Activated T-helper 1 cell treated with anti-CD3 and anti-CD28 coated beads, Interleukin-2, amount 50 U/mL, for 16 hours (primary cell): ENCODE results near the gene SGMS1.

Source experiments
- DNase-seq, 2 donors: peaks; one replicate each; pipeline ENCODE4 v3.0.0-alpha.2; 2020; ENCODE audit warnings: low read depth in 1 of 2, low spot score in 1 of 2

Gene SGMS1

DNA sequence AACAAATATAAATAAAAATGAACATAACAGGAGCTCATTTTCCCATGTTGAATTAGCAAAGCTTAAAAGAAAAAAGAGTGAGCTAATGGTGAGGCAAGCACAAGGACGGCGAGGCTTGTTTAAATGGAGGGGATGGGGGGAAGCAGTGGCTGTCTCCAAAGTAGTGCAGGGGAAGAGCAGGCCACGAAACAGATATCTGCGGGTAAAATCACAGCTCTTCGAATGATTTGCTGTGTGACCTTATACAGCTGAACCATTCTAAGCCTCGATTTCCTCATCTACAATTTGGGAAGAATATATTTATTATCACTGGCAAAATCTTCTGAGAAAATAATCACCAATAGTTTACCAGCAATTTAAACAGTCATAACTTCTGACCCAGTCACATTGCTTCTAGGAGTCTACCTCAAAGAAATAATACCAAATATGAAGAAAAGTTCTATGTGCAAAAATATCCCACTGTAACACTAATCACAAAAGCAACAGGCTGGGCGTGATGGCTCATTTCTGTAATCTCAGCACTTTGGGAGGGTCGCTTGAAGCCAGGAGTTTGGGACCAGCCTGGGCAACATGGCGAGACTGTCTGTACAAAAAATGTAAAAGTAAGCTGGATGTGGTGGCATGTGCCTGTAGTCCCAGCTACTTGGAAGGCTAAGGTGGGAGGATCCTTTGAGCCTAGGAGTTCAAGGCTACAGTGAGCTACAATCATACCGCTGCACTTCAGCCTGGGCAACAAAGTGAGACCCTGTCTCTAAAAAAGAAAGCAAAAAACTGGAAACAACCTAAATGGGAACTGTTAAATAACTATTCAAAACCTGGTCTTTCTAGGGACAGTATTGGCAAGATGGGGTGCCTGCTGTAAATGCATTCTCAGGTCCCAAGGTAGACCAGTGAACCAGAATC lies 309.3 kb downstream of the SGMS1 start:
- DNase-seq, result no peak

DNA sequence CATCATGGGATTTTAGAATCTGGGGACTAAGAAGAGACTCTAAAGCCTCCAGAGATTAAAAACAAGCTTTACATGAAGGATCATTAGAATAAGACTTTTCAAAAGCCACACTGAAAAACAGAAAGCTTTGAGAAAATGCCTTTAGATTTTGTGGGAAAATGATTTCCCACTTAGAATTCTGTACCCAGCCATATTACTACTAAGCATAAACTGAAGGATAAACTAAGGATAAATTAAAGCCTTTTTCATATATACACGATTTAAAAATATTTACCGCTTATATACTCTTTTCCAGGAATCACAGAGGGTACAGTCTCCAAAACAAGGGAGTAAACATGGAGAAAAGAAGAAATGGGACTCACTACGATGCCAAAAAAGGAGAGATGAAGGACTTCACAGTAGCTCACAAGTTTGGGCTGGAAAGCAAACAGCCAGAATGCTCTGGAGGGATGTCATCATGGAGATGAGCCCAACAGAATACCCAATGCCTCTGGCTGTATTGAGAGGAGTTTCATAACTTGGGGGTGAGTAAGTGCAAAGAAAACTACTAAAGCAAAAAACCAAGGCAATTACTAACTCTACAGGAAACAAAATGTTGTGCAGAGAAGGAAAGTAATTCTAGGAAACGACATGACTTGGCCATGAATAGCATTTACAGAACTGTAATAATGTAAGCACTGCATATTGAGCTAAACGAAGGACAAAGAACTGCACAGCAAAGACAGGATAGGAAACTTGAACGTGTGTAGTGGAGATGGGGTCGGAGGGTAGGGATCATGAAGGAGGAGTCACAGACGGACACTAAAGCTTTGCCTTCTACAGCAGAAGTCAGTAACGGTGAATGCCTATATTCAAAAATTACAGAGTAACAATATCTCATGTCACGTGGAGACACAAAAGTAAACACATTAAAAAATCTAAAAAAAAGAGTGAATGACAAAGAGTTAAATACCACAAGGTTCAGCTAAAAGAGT lies 311.0 kb downstream of the SGMS1 start:
- no peak for DNase-seq

GRCh38 chr10:50310560-50311174 lies 313.1 kb downstream of the SGMS1 start:
- DNase-seq, result no peak

GRCh38 chr10:50309342-50309741 lies 314.4 kb downstream of the SGMS1 start:
- DNase-seq, result no peak

- DNase-seq, result no peak
Measured at GRCh38 chr10:50304660-50305059, 319.1 kb downstream of the SGMS1 start.

DNA sequence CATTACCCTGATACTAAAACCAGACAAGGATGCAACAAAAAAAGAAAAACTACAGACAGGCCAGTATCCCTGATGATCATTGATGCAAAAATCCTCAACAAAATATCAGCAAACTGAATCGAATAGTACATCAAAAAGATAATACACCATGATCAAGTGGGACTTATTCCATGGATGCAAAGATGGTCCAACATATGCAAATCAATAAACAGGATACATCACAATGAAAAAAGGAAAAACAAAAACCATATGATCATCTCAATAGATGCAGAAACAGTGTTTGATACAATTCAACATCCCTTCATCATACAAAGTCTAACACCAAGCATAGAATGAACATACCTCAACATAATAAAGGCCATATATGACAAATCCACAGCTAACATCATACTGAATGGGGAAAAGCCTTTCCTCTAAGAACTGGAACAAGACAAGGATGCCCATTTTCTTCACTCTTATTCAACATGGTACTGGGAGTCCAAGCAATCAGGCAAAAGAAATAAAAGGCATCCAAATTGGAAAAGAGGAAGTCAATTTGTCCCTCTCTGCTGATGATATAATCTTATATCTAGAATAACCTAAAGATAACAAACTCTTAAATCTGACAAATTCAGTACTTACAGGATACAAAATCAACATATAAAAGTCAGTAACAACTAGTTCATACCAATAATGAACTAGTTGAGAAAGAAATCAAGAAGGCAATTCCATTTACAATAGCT lies 323.6 kb downstream of the SGMS1 start:
- no peak for DNase-seq

- DNase-seq, result no peak
Measured at GRCh38 chr10:50295367-50295766, 328.4 kb downstream of the SGMS1 start.

DNA sequence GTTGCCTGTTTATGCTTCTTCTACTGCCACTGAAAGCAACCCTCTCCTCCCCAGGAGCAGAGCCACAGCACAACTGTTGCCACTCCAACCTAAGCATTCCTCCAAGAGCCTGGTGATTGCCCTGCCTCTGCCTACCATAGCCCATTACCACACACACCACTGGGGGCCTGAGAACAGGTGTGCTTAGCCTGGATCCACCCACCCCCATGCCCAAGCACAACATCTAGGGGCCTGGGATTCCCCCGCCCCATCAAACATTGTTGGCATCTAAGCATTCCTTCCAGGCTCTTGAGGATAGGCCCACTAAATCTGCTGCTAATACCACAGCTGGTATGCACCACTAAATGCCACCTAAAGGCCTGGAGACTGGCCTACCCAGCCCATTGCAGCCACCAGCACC lies 329.2 kb downstream of the SGMS1 start:
- DNase-seq, result no peak

GRCh38 chr10:50293513-50294313 lies 330.0 kb downstream of the SGMS1 start:
- DNase-seq, result no peak

DNA sequence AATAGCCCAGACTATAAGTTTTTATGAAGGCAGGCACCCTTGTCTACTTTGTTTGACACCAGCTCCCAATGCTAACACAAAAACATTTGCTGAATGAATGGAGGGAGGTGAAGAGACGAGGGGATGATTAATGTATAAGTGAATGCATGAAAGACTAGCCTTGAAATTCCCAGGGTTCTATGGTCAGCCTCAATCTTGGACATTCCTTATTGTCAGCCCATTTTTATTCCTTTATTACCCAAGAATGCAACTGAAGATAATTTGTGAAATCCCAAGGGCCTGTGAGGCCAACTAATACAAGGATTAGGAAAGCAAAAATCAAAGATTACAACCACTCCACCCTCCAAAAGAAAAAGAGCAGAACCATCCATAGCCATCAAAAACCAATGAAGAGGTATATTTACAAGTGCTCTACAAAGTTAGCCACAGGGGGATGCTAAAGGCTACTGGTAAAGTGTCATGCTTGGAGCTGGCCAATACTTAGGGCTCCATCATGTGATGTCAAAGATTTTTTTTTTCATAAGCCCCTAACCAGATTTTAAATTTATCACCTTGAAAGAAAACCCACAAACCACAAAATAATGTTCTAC lies 332.4 kb downstream of the SGMS1 start:
- DNase-seq, result no peak

DNA sequence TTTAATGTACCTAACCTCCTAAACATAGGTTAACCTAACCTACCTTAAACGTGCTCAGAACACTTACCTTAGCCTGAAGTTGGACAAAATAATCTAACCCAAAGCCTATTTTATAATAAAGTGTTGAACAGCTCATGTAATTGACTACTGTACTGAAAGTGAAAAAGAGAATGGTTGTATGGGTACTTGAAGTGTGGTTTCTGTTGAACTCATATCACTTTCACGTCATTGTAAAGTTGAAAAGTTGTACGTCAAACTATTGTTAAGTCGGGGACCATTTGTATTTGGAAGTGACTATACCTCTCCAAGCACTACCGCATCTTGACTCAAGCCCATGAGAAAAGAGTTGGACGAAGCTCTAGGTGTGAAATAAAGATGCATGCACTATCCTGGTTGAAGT lies 334.6 kb downstream of the SGMS1 start:
- DNase-seq, result no peak

GRCh38 chr10:50286996-50287803 lies 336.6 kb downstream of the SGMS1 start:
- no peak for DNase-seq

GRCh38 chr10:50286517-50286916 lies 337.2 kb downstream of the SGMS1 start:
- DNase-seq, result no peak

DNA sequence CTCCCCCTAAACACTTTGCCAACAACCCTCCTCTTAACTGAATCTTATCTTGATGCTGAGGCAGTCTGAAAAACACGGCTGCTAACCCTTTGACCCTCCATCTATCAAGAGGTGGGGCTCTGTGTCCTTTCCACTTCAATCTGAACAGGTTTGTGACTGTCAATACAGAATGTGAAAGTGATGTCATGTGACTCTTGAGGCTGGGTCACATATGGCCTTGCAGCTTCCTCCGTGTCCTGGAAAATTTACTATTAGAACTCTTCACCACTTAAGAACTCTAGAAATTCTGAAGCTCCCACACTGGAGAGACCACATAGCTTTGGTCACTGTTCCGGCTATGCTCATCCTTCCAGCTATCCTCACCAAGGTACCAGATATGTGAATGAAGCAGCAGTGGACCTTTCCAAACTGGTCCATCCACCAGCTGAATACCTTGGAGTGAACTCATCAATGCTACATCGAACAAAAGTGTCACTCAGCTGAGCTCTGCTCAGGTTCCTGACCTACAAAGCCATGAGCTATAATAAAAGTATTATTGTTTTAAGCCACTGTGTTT lies 341.7 kb downstream of the SGMS1 start:
- no peak for DNase-seq

DNA sequence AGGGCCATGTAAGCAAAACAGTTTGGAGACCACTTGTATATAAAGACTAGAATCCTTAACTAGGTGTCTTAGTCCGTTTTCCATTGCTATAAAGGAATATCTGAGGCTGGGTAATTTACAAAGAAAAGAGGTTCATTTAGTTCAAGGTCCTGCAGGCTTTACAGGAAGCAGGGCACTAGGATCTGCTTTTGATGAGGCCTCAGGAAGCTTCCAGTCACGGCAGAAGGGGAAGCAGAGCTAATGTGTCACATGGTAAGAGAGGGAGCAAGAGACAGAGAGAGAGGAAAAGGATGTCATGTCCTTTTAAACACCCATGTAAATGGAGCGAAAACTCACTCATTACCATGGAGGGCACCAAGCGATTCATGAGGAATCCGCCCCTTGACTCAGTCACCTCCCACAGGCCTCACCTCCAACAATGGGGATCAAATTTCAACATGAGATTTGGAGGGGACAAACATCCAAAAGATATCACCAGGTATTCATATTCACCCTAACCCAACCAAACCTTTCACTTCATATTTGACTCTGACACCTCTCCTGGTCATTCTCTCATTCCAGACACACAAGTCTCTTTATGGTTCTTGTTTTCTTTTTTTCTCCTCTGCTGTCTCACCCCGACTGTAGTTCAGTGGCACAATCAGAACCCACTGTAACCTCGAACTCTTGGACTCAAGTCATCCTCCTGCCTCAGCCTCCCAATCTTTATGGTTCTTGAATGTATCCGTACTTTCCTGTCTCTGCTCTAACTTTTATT lies 342.4 kb downstream of the SGMS1 start:
- no peak for DNase-seq

DNA sequence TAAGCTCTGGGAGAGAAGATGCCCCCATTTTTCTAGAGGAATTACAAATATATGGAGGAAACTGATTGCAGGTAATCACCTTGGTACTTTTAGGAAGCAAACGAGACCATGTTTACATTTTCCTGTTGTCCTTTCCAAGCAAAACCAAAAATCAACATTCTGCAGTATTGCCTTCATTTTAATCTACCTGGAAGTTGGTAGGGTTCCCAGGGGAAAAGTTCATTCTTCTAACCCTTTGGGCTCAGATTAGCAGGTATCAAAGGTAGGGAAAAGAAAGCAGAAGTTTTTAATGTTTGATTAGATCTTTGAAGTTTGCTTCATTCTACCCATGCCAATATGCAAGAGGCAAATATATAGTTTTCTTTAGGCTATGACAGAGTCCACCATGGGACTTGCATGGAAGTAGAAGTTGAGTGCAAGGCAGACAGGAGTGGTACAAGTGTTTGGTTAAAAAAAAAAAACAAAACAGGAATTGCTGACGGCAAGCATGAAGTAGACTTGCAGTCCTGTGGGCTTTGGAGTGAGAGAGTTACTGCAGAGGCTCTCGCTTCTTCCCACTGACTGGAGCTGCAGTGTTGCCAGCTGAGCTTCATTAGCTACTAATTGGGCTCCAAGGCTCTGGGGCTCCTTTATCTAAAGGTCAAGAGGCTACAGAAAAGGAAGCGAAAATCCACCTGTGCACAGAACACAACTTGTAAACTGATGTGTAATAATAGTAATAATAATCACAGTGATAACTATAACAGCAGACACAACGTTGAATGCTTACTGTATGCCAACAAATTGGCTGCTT lies 343.5 kb downstream of the SGMS1 start:
- DNase-seq, result no peak

DNA sequence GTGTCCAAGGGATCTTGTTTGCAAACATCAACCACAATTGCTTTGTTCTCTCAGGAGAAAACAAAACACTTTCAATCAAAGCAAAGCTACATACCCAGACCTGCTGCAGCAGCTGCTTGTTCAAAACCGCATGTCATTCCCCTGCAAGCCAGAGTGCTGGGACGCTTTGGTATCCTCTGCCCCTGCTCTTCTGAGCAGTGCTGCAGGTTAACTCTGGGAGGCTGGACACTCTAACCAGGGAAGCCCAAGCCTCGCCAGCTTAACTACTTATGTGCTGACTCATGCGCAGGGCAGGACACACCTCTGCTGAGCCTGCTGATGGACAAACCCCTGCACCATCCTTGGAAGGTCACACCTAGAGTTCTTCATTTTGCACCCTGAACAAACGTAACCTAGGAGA lies 344.3 kb downstream of the SGMS1 start:
- DNase-seq, result no peak
